ENCODE measurements around the gene ZSWIM3.

The ZSWIM3 gene

GRCh38 chr20:45857882-45858216 is 435 bp downstream of the ZSWIM3 start:
- no peak for DNase-seq
- H3K27me3 ChIP-seq (replicated peaks in 2 of 5; ENCODE audit: control insufficient read depth in 4 of 5, insufficient read depth in 5 of 5, low read length in 4 of 5), result no peaks in the 10 kb centered on the region
- WGBS (ENCODE audit: insufficient coverage), result 11% methylated on average over 5 of the region's 13 CpGs
- peak overlapping the region; percentile 75 to 89 for H3K27ac ChIP-seq (ENCODE audit: insufficient read depth in 1 of 2, low read depth in 1 of 2, low read length in 2 of 2, poor library complexity in 1 of 2, severe bottlenecking in 2 of 2)
- ChIA-PET CTCF (interaction anchor here (1.4 kb wide), 1 partner anchor 10 kb away, joined by 4 read pairs; no protein-coding TSS in a partner anchor), POLR2A (interaction anchor here (0.6 kb wide), 1 partner anchor 33 kb away, joined by 3 read pairs; no protein-coding TSS in a partner anchor)
- peaks cover 2 to 26% (median 24%) of the 10 kb centered on the region in 4 experiments for H3K4me1 ChIP-seq (ENCODE audit: control extremely low read depth in 1 of 4, control insufficient read depth in 4 of 4, insufficient read depth in 4 of 4, low read length in 3 of 4)
- H3K36me3 ChIP-seq (ENCODE audit: control insufficient read depth in 4 of 4, insufficient read depth in 4 of 4, low read length in 3 of 4), result peaks cover 0 to 12% (median 8%) of the 10 kb centered on the region in 4 experiments
- H3K4me3 ChIP-seq (ENCODE audit: control insufficient read depth in 1 of 7, extremely low read depth in 1 of 7, insufficient read depth in 4 of 7, low read depth in 2 of 7, low read length in 6 of 7), result peak overlapping the region; percentile 42 to 98 (median 91)
- H3K9me3 ChIP-seq (ENCODE audit: control extremely low read depth in 1 of 5, control insufficient read depth in 4 of 5, insufficient read depth in 2 of 5, low read depth in 1 of 5, low read length in 4 of 5), result no peaks in the 10 kb centered on the region

DNA sequence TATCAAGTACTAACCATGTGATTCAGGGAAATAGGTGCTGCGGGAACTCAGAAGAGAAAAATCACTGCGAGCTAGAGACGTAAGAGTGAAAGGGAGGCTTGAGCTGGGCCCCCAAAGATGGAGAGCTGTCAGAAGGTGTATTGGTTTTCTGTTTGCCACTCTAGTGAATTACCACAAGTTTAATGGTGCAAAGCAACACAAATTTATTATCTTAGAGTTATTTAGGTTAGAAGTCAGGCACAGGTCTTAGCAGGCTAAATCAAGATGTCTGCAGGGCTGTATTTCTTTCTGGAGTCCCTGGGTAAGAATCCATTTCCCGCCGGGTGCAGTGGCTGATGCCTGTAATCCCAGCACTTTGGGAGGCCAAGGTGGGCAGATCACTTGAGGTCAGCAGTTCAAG is 2.5 kb downstream of the ZSWIM3 start:
- Histone ChIP-seq H3K9me3 (ENCODE audit: control extremely low read depth in 1 of 5, control insufficient read depth in 4 of 5, insufficient read depth in 2 of 5, low read depth in 1 of 5, low read length in 4 of 5) (no peaks in the 10 kb centered on the region), H3K4me1 (ENCODE audit: control extremely low read depth in 1 of 4, control insufficient read depth in 4 of 4, insufficient read depth in 4 of 4, low read length in 3 of 4) (peaks cover 2 to 26% (median 23%) of the 10 kb centered on the region in 4 experiments), H3K4me3 (ENCODE audit: control insufficient read depth in 1 of 7, extremely low read depth in 1 of 7, insufficient read depth in 4 of 7, low read depth in 2 of 7, low read length in 6 of 7) (no peak overlapping the region), H3K27me3 (replicated peaks in 2 of 5; ENCODE audit: control insufficient read depth in 4 of 5, insufficient read depth in 5 of 5, low read length in 4 of 5) (no peaks in the 10 kb centered on the region), H3K27ac (ENCODE audit: insufficient read depth in 1 of 2, low read depth in 1 of 2, low read length in 2 of 2, poor library complexity in 1 of 2, severe bottlenecking in 2 of 2) (no peak overlapping the region), H3K36me3 (ENCODE audit: control insufficient read depth in 4 of 4, insufficient read depth in 4 of 4, low read length in 3 of 4) (peaks cover 0 to 3% (median under 1%) of the 10 kb centered on the region in 4 experiments)
- no peak for DNase-seq
- CTCF ChIA-PET, result no interaction called here
- POLR2A ChIA-PET, result no interaction called here
- WGBS (ENCODE audit: insufficient coverage), result 100% methylated on average over 3 of the region's 5 CpGs

GRCh38 chr20:45860560-45861220 is 3.3 kb downstream of the ZSWIM3 start:
- 91% methylated on average over 4 of the region's 7 CpGs for WGBS (ENCODE audit: insufficient coverage)
- Histone ChIP-seq H3K27me3 (replicated peaks in 2 of 5; ENCODE audit: control insufficient read depth in 4 of 5, insufficient read depth in 5 of 5, low read length in 4 of 5) (no peaks in the 10 kb centered on the region), H3K27ac (ENCODE audit: insufficient read depth in 1 of 2, low read depth in 1 of 2, low read length in 2 of 2, poor library complexity in 1 of 2, severe bottlenecking in 2 of 2) (peak overlapping the region in 1 of 2 experiments; percentile 22), H3K4me1 (ENCODE audit: control extremely low read depth in 1 of 4, control insufficient read depth in 4 of 4, insufficient read depth in 4 of 4, low read length in 3 of 4) (peaks cover 2 to 26% (median 22%) of the 10 kb centered on the region in 4 experiments), H3K9me3 (ENCODE audit: control extremely low read depth in 1 of 5, control insufficient read depth in 4 of 5, insufficient read depth in 2 of 5, low read depth in 1 of 5, low read length in 4 of 5) (no peaks in the 10 kb centered on the region), H3K36me3 (ENCODE audit: control insufficient read depth in 4 of 4, insufficient read depth in 4 of 4, low read length in 3 of 4) (no peaks in the 10 kb centered on the region), H3K4me3 (ENCODE audit: control insufficient read depth in 1 of 7, extremely low read depth in 1 of 7, insufficient read depth in 4 of 7, low read depth in 2 of 7, low read length in 6 of 7) (no peak overlapping the region)
- ChIA-PET CTCF (interaction anchor here (0.7 kb wide), 1 partner anchor 19 kb away, joined by 3 read pairs; no protein-coding TSS in a partner anchor), POLR2A (no interaction called here)
- no peak for DNase-seq

DNA sequence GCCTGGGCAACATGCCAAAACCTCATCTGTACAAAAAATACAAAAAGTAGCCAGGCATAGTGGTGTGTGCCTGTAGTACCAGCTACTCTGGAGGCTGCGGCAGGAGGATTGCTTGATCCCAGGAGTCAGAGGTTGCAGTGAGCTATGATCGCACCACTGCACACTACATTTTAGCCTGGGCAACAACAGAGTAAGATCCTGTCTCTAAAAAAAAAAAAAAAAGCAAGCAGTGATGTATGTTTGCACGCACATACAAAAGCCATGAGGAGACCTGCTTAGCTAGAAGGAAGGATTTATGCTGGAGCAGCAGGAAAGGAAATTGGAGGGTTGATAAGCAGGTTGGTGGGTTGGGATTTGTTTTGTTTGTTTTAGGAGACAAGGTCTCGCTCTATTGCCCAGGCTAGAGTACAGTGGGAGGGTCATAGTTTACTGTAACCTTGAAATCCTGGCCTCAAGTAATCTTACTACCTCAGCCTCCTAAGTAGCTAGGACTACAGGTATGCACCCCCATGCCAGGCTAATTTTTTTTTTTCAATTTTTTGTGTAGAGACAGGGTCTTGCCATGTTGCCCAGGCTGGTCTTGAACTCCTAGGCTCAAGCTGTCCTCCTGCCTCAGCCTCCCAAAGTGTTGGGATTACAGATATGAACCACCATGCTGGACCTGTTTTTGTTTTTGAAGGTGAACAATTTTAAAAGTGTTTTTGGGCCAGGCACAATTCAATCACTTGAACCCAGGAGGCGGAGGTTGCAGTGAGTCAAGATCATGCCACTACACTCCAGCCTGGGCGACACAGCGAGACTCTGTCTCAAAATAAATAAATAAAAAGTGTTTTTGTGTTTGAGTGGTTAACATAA is 4.0 kb downstream of the ZSWIM3 start:
- Histone ChIP-seq H3K27me3 (replicated peaks in 2 of 5; ENCODE audit: control insufficient read depth in 4 of 5, insufficient read depth in 5 of 5, low read length in 4 of 5) (no peaks in the 10 kb centered on the region), H3K4me3 (ENCODE audit: control insufficient read depth in 1 of 7, extremely low read depth in 1 of 7, insufficient read depth in 4 of 7, low read depth in 2 of 7, low read length in 6 of 7) (no peak overlapping the region), H3K9me3 (ENCODE audit: control extremely low read depth in 1 of 5, control insufficient read depth in 4 of 5, insufficient read depth in 2 of 5, low read depth in 1 of 5, low read length in 4 of 5) (no peaks in the 10 kb centered on the region), H3K4me1 (ENCODE audit: control extremely low read depth in 1 of 4, control insufficient read depth in 4 of 4, insufficient read depth in 4 of 4, low read length in 3 of 4) (peaks cover 2 to 18% (median 15%) of the 10 kb centered on the region in 4 experiments), H3K27ac (ENCODE audit: insufficient read depth in 1 of 2, low read depth in 1 of 2, low read length in 2 of 2, poor library complexity in 1 of 2, severe bottlenecking in 2 of 2) (peak overlapping the region in 1 of 2 experiments; percentile 22), H3K36me3 (ENCODE audit: control insufficient read depth in 4 of 4, insufficient read depth in 4 of 4, low read length in 3 of 4) (no peaks in the 10 kb centered on the region)
- 100% methylated on average over 5 of the region's 7 CpGs for WGBS (ENCODE audit: insufficient coverage)
- ChIA-PET POLR2A (no interaction called here), CTCF (interaction anchor here (0.7 kb wide), 1 partner anchor 19 kb away, joined by 3 read pairs; no protein-coding TSS in a partner anchor)
- peak in 2 of 3 donors; percentile 21 to 35 for DNase-seq

- no peak for DNase-seq
- 98% methylated on average over 6 of the region's 7 CpGs for WGBS (ENCODE audit: insufficient coverage)
- no peak overlapping the region for H3K27ac ChIP-seq (ENCODE audit: insufficient read depth in 1 of 2, low read depth in 1 of 2, low read length in 2 of 2, poor library complexity in 1 of 2, severe bottlenecking in 2 of 2)
- ChIA-PET POLR2A (no interaction called here), CTCF (interaction anchor here (1.0 to 1.8 kb wide), 5 partner anchors 12 to 70 kb away, joined by 3 to 5 read pairs (median 3); partner anchors contain the start of gene ZSWIM1)
- no peak overlapping the region for H3K4me3 ChIP-seq (ENCODE audit: control insufficient read depth in 1 of 7, extremely low read depth in 1 of 7, insufficient read depth in 4 of 7, low read depth in 2 of 7, low read length in 6 of 7)
- no peaks in the 10 kb centered on the region for H3K27me3 ChIP-seq (replicated peaks in 2 of 5; ENCODE audit: control insufficient read depth in 4 of 5, insufficient read depth in 5 of 5, low read length in 4 of 5)
- H3K36me3 ChIP-seq (ENCODE audit: control insufficient read depth in 4 of 4, insufficient read depth in 4 of 4, low read length in 3 of 4), result no peaks in the 10 kb centered on the region
- no peaks in the 10 kb centered on the region for H3K9me3 ChIP-seq (ENCODE audit: control extremely low read depth in 1 of 5, control insufficient read depth in 4 of 5, insufficient read depth in 2 of 5, low read depth in 1 of 5, low read length in 4 of 5)
- peaks cover 0 to 5% (median under 1%) of the 10 kb centered on the region in 4 experiments for H3K4me1 ChIP-seq (ENCODE audit: control extremely low read depth in 1 of 4, control insufficient read depth in 4 of 4, insufficient read depth in 4 of 4, low read length in 3 of 4)
These were observed 6.4 kb downstream of the ZSWIM3 start for GRCh38 chr20:45863543-45864470.

DNA sequence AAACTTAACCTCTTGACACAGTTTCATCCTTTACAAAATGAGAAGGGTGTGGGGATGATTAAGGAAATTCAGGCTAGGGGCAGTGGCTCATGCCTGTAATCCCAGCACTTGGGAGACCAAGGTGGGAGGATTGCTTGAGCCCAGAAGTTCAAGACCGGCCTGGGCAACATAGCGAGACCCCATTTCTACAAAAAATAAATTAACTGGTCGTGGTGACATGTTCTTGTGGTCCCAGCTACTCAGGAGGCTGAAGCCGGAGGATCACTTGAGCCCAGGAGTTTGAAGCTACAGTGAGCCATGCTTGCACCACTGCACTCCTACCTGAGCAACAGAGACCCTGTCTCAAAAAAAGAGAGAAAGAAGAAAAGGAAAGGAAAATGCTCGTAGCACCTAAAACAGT is 9.0 kb downstream of the ZSWIM3 start:
- H3K36me3 ChIP-seq (ENCODE audit: control insufficient read depth in 4 of 4, insufficient read depth in 4 of 4, low read length in 3 of 4), result peaks cover 0 to 2% (median 0%) of the 10 kb centered on the region in 4 experiments
- H3K9me3 ChIP-seq (ENCODE audit: control extremely low read depth in 1 of 5, control insufficient read depth in 4 of 5, insufficient read depth in 2 of 5, low read depth in 1 of 5, low read length in 4 of 5), result no peaks in the 10 kb centered on the region
- no peaks in the 10 kb centered on the region for H3K27me3 ChIP-seq (replicated peaks in 2 of 5; ENCODE audit: control insufficient read depth in 4 of 5, insufficient read depth in 5 of 5, low read length in 4 of 5)
- H3K27ac ChIP-seq (ENCODE audit: insufficient read depth in 1 of 2, low read depth in 1 of 2, low read length in 2 of 2, poor library complexity in 1 of 2, severe bottlenecking in 2 of 2), result no peak overlapping the region
- POLR2A ChIA-PET, result interaction anchor here (1.0 kb wide), 1 partner anchor 16 kb away, joined by 3 read pairs; no protein-coding TSS in a partner anchor
- no peaks in the 10 kb centered on the region for H3K4me1 ChIP-seq (ENCODE audit: control extremely low read depth in 1 of 4, control insufficient read depth in 4 of 4, insufficient read depth in 4 of 4, low read length in 3 of 4)
- no peak for DNase-seq
- 95% methylated on average over 4 of the region's 5 CpGs for WGBS (ENCODE audit: insufficient coverage)
- no peak overlapping the region for H3K4me3 ChIP-seq (ENCODE audit: control insufficient read depth in 1 of 7, extremely low read depth in 1 of 7, insufficient read depth in 4 of 7, low read depth in 2 of 7, low read length in 6 of 7)
- CTCF ChIA-PET, result interaction anchor here (1.3 kb wide), 1 partner anchor 11 kb away, joined by 5 read pairs; no protein-coding TSS in a partner anchor

Data from common myeloid progenitor, CD34-positive (primary cell).